ENCODE measurements around the gene PDRG1.

PDRG1 gene

GRCh38 chr20:31906001-31906400 lies 45.8 kb downstream of the PDRG1 start:
- no peaks in the 10 kb centered on the region for H3K9me2 ChIP-seq (ENCODE audit: low read depth, low read length)
- no peaks in the 10 kb centered on the region for H3K4me1 ChIP-seq (ENCODE audit: insufficient read depth, low read length, severe bottlenecking)
- H3K4me3 ChIP-seq (ENCODE audit: low read depth, low read length, poor library complexity, severe bottlenecking), result no peak overlapping the region
- TF ChIP-seq CTCF (IDR thresholded peaks at IDR 0.05; ENCODE audit: low read length) (no peak), EZH2 (IDR thresholded peaks at IDR 0.05; ENCODE audit: borderline replicate concordance, low read length) (no peak)
- H3F3A ChIP-seq (ENCODE audit: insufficient read depth, low read length), result no peaks in the 10 kb centered on the region
- H3K27me3 ChIP-seq (ENCODE audit: insufficient read depth, low read length), result peaks cover 7% of the 10 kb centered on the region; the same call in 1 of the 2 replicates
- no peaks in the 10 kb centered on the region for H4K20me1 ChIP-seq (ENCODE audit: insufficient read depth, low read length)
- no peak overlapping the region for H3K9ac ChIP-seq (ENCODE audit: low read length)
- H3K36me3 ChIP-seq (ENCODE audit: insufficient read depth, low read length), result no peaks in the 10 kb centered on the region
- no peaks in the 10 kb centered on the region for H3K9me3 ChIP-seq (ENCODE audit: low read length)
- no peaks in the 10 kb centered on the region for H3K79me2 ChIP-seq (ENCODE audit: insufficient read depth, low read length)
- no peak overlapping the region for H3K27ac ChIP-seq (ENCODE audit: low read depth, low read length, poor library complexity, severe bottlenecking)
- H2AFZ ChIP-seq (ENCODE audit: low read length), result no peak overlapping the region
- H3K4me2 ChIP-seq (ENCODE audit: low read length), result no peak overlapping the region

GRCh38 chr20:31903627-31904386 lies 48.0 kb downstream of the PDRG1 start:
- H3K9ac ChIP-seq (ENCODE audit: low read length), result no peak overlapping the region
- no peak overlapping the region for H3K4me3 ChIP-seq (ENCODE audit: low read depth, low read length, poor library complexity, severe bottlenecking)
- no peaks in the 10 kb centered on the region for H3F3A ChIP-seq (ENCODE audit: insufficient read depth, low read length)
- no peaks in the 10 kb centered on the region for H3K4me1 ChIP-seq (ENCODE audit: insufficient read depth, low read length, severe bottlenecking)
- H4K20me1 ChIP-seq (ENCODE audit: insufficient read depth, low read length), result no peaks in the 10 kb centered on the region
- H2AFZ ChIP-seq (ENCODE audit: low read length), result no peak overlapping the region
- H3K79me2 ChIP-seq (ENCODE audit: insufficient read depth, low read length), result no peaks in the 10 kb centered on the region
- peaks cover 12% of the 10 kb centered on the region; the same call in 1 of the 2 replicates for H3K27me3 ChIP-seq (ENCODE audit: insufficient read depth, low read length)
- no peak overlapping the region for H3K27ac ChIP-seq (ENCODE audit: low read depth, low read length, poor library complexity, severe bottlenecking)
- H3K36me3 ChIP-seq (ENCODE audit: insufficient read depth, low read length), result no peaks in the 10 kb centered on the region
- no peaks in the 10 kb centered on the region for H3K9me2 ChIP-seq (ENCODE audit: low read depth, low read length)
- TF ChIP-seq CTCF (IDR thresholded peaks at IDR 0.05; ENCODE audit: low read length), result no peak
- TF ChIP-seq EZH2 (IDR thresholded peaks at IDR 0.05; ENCODE audit: borderline replicate concordance, low read length), result no peak
- H3K9me3 ChIP-seq (ENCODE audit: low read length), result no peaks in the 10 kb centered on the region
- H3K4me2 ChIP-seq (ENCODE audit: low read length), result no peak overlapping the region

GRCh38 chr20:31901615-31902014 lies 50.2 kb downstream of the PDRG1 start:
- no peak overlapping the region for H3K27ac ChIP-seq (ENCODE audit: low read depth, low read length, poor library complexity, severe bottlenecking)
- no peak overlapping the region for H3K4me2 ChIP-seq (ENCODE audit: low read length)
- no peaks in the 10 kb centered on the region for H3K9me2 ChIP-seq (ENCODE audit: low read depth, low read length)
- H3K36me3 ChIP-seq (ENCODE audit: insufficient read depth, low read length), result no peaks in the 10 kb centered on the region
- no peak overlapping the region for H3K9ac ChIP-seq (ENCODE audit: low read length)
- no peak overlapping the region for H2AFZ ChIP-seq (ENCODE audit: low read length)
- no peaks in the 10 kb centered on the region for H4K20me1 ChIP-seq (ENCODE audit: insufficient read depth, low read length)
- no peak overlapping the region for H3K4me3 ChIP-seq (ENCODE audit: low read depth, low read length, poor library complexity, severe bottlenecking)
- H3K9me3 ChIP-seq (ENCODE audit: low read length), result no peaks in the 10 kb centered on the region
- no peaks in the 10 kb centered on the region for H3K4me1 ChIP-seq (ENCODE audit: insufficient read depth, low read length, severe bottlenecking)
- H3K27me3 ChIP-seq (ENCODE audit: insufficient read depth, low read length), result peaks cover 21% of the 10 kb centered on the region
- H3F3A ChIP-seq (ENCODE audit: insufficient read depth, low read length), result no peaks in the 10 kb centered on the region
- TF ChIP-seq EZH2 (IDR thresholded peaks at IDR 0.05; ENCODE audit: borderline replicate concordance, low read length) (no peak), CTCF (IDR thresholded peaks at IDR 0.05; ENCODE audit: low read length) (no peak)
- H3K79me2 ChIP-seq (ENCODE audit: insufficient read depth, low read length), result no peaks in the 10 kb centered on the region

All from OCI-LY1 (cell line).